SJSA1 (cell line): ENCODE data around the gene ATP6V1G1. TPM values are rescaled to one million over a fixed set of nuclear protein-coding genes. Genes with fewer than 3 reads are reported as not detected.
A peak's percentile ranks its signal among the peaks of the same experiment; 100 is the strongest.
"Not testable (repeated sequence)": the region's sequence is repeated elsewhere in the genome, so short reads cannot be mapped to it uniquely, and the experiment has no call there.

Source experiments
- DNase-seq, 2 experiments: peaks; one replicate each; pipeline ENCODE4 v3.0.0-alpha.2; 2015 to 2020; ENCODE audit warnings: low spot score in 2 of 2, low read depth in 1 of 2
- H3K27ac ChIP-seq: fragments of 250-450 bp; sonication (Bioruptor Pico); 2 replicates; pipeline ENCODE4 v1.5.1; 2020; ENCODE audit warnings: mild to moderate bottlenecking, moderate library complexity
- H3K27me3 ChIP-seq: fragments of 250-450 bp; sonication (Bioruptor Pico); replicated peaks from 2 replicates; pipeline ENCODE4 v1.5.1; 2020; ENCODE audit warnings: mild to moderate bottlenecking, moderate library complexity
- H3K36me3 ChIP-seq: fragments of 250-450 bp; sonication (Bioruptor Pico); 2 replicates; pipeline ENCODE4 v1.5.1; 2020; ENCODE audit warnings: mild to moderate bottlenecking
- H3K4me1 ChIP-seq: fragments of 250-450 bp; sonication (Bioruptor Pico); replicated peaks from 2 replicates; pipeline ENCODE4 v1.6.1; 2021; ENCODE audit warnings: mild to moderate bottlenecking
- H3K4me3 ChIP-seq: fragments of 250-450 bp; sonication (Bioruptor Pico); 2 replicates; pipeline ENCODE4 v1.5.1; 2020; ENCODE audit warnings: mild to moderate bottlenecking
- H3K9me3 ChIP-seq: fragments of 250-450 bp; sonication (Bioruptor Pico); replicated peaks from 2 replicates; pipeline ENCODE4 v1.5.1; 2020; ENCODE audit warnings: mild to moderate bottlenecking
- total RNA-seq: library from RNA; depleted of rRNA; stranded (reverse); fragments of >200 nt; shearing (Covaris generic); gene quantifications from 2 replicates; pipeline ENCODE4 v1.2.3, GENCODE V29; 2014

Gene ATP6V1G1
- total RNA-seq, 1 experiment from 2014 or later = 212 TPM

GRCh38 chr9:114560956-114561355 is 26.6 kb upstream of the ATP6V1G1 start:
- Histone ChIP-seq H3K27ac (no peak overlapping the region), H3K36me3 (no peaks in the 10 kb centered on the region), H3K27me3 (no peaks in the 10 kb centered on the region), H3K4me1 (peaks cover 1% of the 10 kb centered on the region; the same call in 1 of the 2 replicates), H3K4me3 (no peak overlapping the region), H3K9me3 (no peaks in the 10 kb centered on the region)
- no peak for DNase-seq

GRCh38 chr9:114561771-114562170 is 25.8 kb upstream of the ATP6V1G1 start:
- H3K9me3 ChIP-seq = no peaks in the 10 kb centered on the region
- no peak overlapping the region for H3K27ac ChIP-seq
- H3K27me3 ChIP-seq = no peaks in the 10 kb centered on the region
- DNase-seq = no peak
- no peaks in the 10 kb centered on the region for H3K36me3 ChIP-seq
- H3K4me3 ChIP-seq = no peak overlapping the region
- H3K4me1 ChIP-seq = peaks cover 3% of the 10 kb centered on the region; the same call in 1 of the 2 replicates

- no peak for DNase-seq
- H3K4me3 ChIP-seq = no peak overlapping the region
- no peaks in the 10 kb centered on the region for H3K27me3 ChIP-seq
- no peaks in the 10 kb centered on the region for H3K9me3 ChIP-seq
- peaks cover 3% of the 10 kb centered on the region; the same call in 1 of the 2 replicates for H3K4me1 ChIP-seq
- H3K36me3 ChIP-seq = no peaks in the 10 kb centered on the region
- no peak overlapping the region for H3K27ac ChIP-seq
These were observed 22.4 kb upstream of the ATP6V1G1 start for GRCh38 chr9:114565204-114565603.

- Histone ChIP-seq H3K9me3 (no peaks in the 10 kb centered on the region), H3K27ac (no peak overlapping the region), H3K36me3 (no peaks in the 10 kb centered on the region), H3K4me1 (peaks cover 3% of the 10 kb centered on the region; the same call in 1 of the 2 replicates), H3K27me3 (no peaks in the 10 kb centered on the region; the same call in 1 of the 2 replicates), H3K4me3 (no peak overlapping the region)
- DNase-seq = no peak
These were observed 16.8 kb upstream of the ATP6V1G1 start for GRCh38 chr9:114570742-114571141.

- Histone ChIP-seq H3K27ac (no peak overlapping the region), H3K36me3 (no peaks in the 10 kb centered on the region), H3K4me1 (no peaks in the 10 kb centered on the region), H3K27me3 (no peaks in the 10 kb centered on the region; the same call in 1 of the 2 replicates), H3K9me3 (no peaks in the 10 kb centered on the region), H3K4me3 (no peak overlapping the region)
- DNase-seq = no peak
These were observed 16.2 kb upstream of the ATP6V1G1 start for GRCh38 chr9:114571391-114571790.

- H3K9me3 ChIP-seq = no peaks in the 10 kb centered on the region
- H3K4me1 ChIP-seq = no peaks in the 10 kb centered on the region
- no peak for DNase-seq
- H3K27me3 ChIP-seq = no peaks in the 10 kb centered on the region; the same call in 1 of the 2 replicates
- no peak overlapping the region for H3K27ac ChIP-seq
- no peak overlapping the region for H3K4me3 ChIP-seq
- H3K36me3 ChIP-seq = no peaks in the 10 kb centered on the region
These were observed 15.4 kb upstream of the ATP6V1G1 start for GRCh38 chr9:114572199-114572598.

GRCh38 chr9:114574438-114574837 is 13.1 kb upstream of the ATP6V1G1 start:
- Histone ChIP-seq H3K4me3 (no peak overlapping the region), H3K27me3 (no peaks in the 10 kb centered on the region; the same call in 1 of the 2 replicates), H3K4me1 (no peaks in the 10 kb centered on the region), H3K36me3 (no peaks in the 10 kb centered on the region), H3K9me3 (no peaks in the 10 kb centered on the region), H3K27ac (no peak overlapping the region)
- no peak for DNase-seq

- H3K9me3 ChIP-seq, H3K27me3 ChIP-seq, H3K36me3 ChIP-seq, DNase-seq, H3K27ac ChIP-seq, H3K4me1 ChIP-seq, H3K4me3 ChIP-seq: not testable (repeated sequence)
These were observed 10.8 kb upstream of the ATP6V1G1 start for GRCh38 chr9:114576779-114577178.

- not testable (repeated sequence) for H3K9me3 ChIP-seq, DNase-seq, H3K4me1 ChIP-seq
These were observed 9.4 kb upstream of the ATP6V1G1 start for GRCh38 chr9:114578134-114578533.

GRCh38 chr9:114580609-114581193 is 6.9 kb upstream of the ATP6V1G1 start:
- Histone ChIP-seq H3K4me3 (no peak overlapping the region), H3K4me1 (no peaks in the 10 kb centered on the region), H3K27ac (no peak overlapping the region), H3K27me3 (no peaks in the 10 kb centered on the region), H3K36me3 (no peaks in the 10 kb centered on the region), H3K9me3 (no peaks in the 10 kb centered on the region)
- DNase-seq = no peak

More at GRCh38 chr9:114578134-114578533, 9.4 kb upstream of the ATP6V1G1 start:
- not testable (repeated sequence) for H3K36me3 ChIP-seq, H3K4me3 ChIP-seq, H3K27ac ChIP-seq, H3K27me3 ChIP-seq

- no peak overlapping the region for H3K4me3 ChIP-seq
- peaks cover 10% of the 10 kb centered on the region for H3K4me1 ChIP-seq
- no peaks in the 10 kb centered on the region for H3K27me3 ChIP-seq
- no peak for DNase-seq
- no peak overlapping the region for H3K27ac ChIP-seq
- no peaks in the 10 kb centered on the region for H3K9me3 ChIP-seq
- peaks cover 6% of the 10 kb centered on the region; the same call in 1 of the 2 replicates for H3K36me3 ChIP-seq
These were observed 4.0 kb upstream of the ATP6V1G1 start for GRCh38 chr9:114583371-114584155.

- H3K27me3 ChIP-seq = no peaks in the 10 kb centered on the region
- peaks cover 21% of the 10 kb centered on the region for H3K4me1 ChIP-seq
- peak overlapping the region; percentile 81 for H3K4me3 ChIP-seq
- peaks cover 21% of the 10 kb centered on the region for H3K36me3 ChIP-seq
- no peak for DNase-seq
- no peaks in the 10 kb centered on the region for H3K9me3 ChIP-seq
- H3K27ac ChIP-seq = peak overlapping the region; percentile 67
These were observed 641 bp downstream of the ATP6V1G1 start for GRCh38 chr9:114588210-114588609.

- Histone ChIP-seq H3K27ac (no peak overlapping the region; the same call in 1 of the 2 replicates), H3K9me3 (no peaks in the 10 kb centered on the region)
- peak in 1 of 2 experiments; percentile 27 for DNase-seq
These were observed 1.3 kb downstream of the ATP6V1G1 start for GRCh38 chr9:114588651-114589526.

More at GRCh38 chr9:114588651-114589526, 1.3 kb downstream of the ATP6V1G1 start:
- H3K4me1 ChIP-seq = peaks cover 21% of the 10 kb centered on the region
- H3K36me3 ChIP-seq = peaks cover 28% of the 10 kb centered on the region
- H3K27me3 ChIP-seq = no peaks in the 10 kb centered on the region
- peak overlapping the region; percentile 81 for H3K4me3 ChIP-seq
